ENCODE results near the gene MPP3.
A peak's percentile ranks its signal among the peaks of the same experiment; 100 is the strongest.

Gene MPP3

GRCh38 chr17:43769426-43769825, 63.5 kb downstream of the MPP3 start:
- DNase-seq (ENCODE audit: low spot score): no peak
- TF ChIP-seq CTCF (IDR thresholded peaks at IDR 0.05; ENCODE audit: extremely low read depth, missing control alignments): no peak

- no peak for DNase-seq (ENCODE audit: low spot score)
- no peak for TF ChIP-seq CTCF (IDR thresholded peaks at IDR 0.05; ENCODE audit: extremely low read depth, missing control alignments)
Measured at GRCh38 chr17:43768943-43769342, 64.0 kb downstream of the MPP3 start.

- DNase-seq (ENCODE audit: low spot score): no peak
- TF ChIP-seq CTCF (IDR thresholded peaks at IDR 0.05; ENCODE audit: extremely low read depth, missing control alignments): no peak
Measured at GRCh38 chr17:43768382-43768781, 64.6 kb downstream of the MPP3 start.

GRCh38 chr17:43767713-43768059, 65.3 kb downstream of the MPP3 start:
- no peak for DNase-seq (ENCODE audit: low spot score)
- TF ChIP-seq CTCF (IDR thresholded peaks at IDR 0.05; ENCODE audit: extremely low read depth, missing control alignments): no peak

GRCh38 chr17:43767053-43767712, 65.8 kb downstream of the MPP3 start:
- TF ChIP-seq CTCF (IDR thresholded peaks at IDR 0.05; ENCODE audit: extremely low read depth, missing control alignments): no peak
- DNase-seq (ENCODE audit: low spot score): no peak

- no peak for DNase-seq (ENCODE audit: low spot score)
- TF ChIP-seq CTCF (IDR thresholded peaks at IDR 0.05; ENCODE audit: extremely low read depth, missing control alignments): peak; percentile 82
Measured at GRCh38 chr17:43766413-43767052, 66.4 kb downstream of the MPP3 start.

GRCh38 chr17:43760254-43760852, 72.6 kb downstream of the MPP3 start:
- peak; percentile 98 for TF ChIP-seq CTCF (IDR thresholded peaks at IDR 0.05; ENCODE audit: extremely low read depth, missing control alignments)
- peak; percentile 93 for DNase-seq (ENCODE audit: low spot score)
